K562 (cell line): ENCODE data around the gene RALY. TPM values are rescaled to one million over a fixed set of nuclear protein-coding genes. Genes with fewer than 3 reads are reported as not detected.
A peak's percentile ranks its signal among the peaks of the same experiment; 100 is the strongest.

Experiments used
- BCOR ChIP-seq: fragments of 450-650 bp; IDR thresholded peaks from 2 replicates; pipeline ENCODE4 v1.6.1; 2016
- BMI1 ChIP-seq: fragments of 150-350 bp; IDR thresholded peaks from 2 replicates; pipeline ENCODE4 v1.6.1; 2014; ENCODE audit warnings: low read length
- CBFB ChIP-seq: sonication (generic); formaldehyde crosslinking; IDR thresholded peaks from 2 replicates; pipeline ENCODE4 v1.4.0; 2020; ENCODE audit warnings: mild to moderate bottlenecking, missing genetic modification reagents
- CCNT2 ChIP-seq: IDR thresholded peaks from 2 replicates; pipeline ENCODE4 v1.6.1; 2011; ENCODE audit warnings: borderline replicate concordance, low read depth, mild to moderate bottlenecking, moderate library complexity, mixed read lengths, low read length; ENCODE audit not compliant: insufficient read length; ENCODE audit errors: extremely low read depth
- CHD2 ChIP-seq: IDR thresholded peaks from 2 replicates; pipeline ENCODE4 v1.6.1; 2011; ENCODE audit warnings: low read depth, low read length
- GATAD2B ChIP-seq: fragments of 450-650 bp; IDR thresholded peaks from 2 replicates; pipeline ENCODE4 v1.6.1; 2017; ENCODE audit warnings: mild to moderate bottlenecking, borderline replicate concordance
- HIVEP1 ChIP-seq: fragments of 250-450 bp; sonication (Bioruptor Pico); IDR thresholded peaks from 2 replicates; pipeline ENCODE4 v1.4.0; 2020; ENCODE audit warnings: mild to moderate bottlenecking
- KAT2B ChIP-seq: IDR thresholded peaks from one replicate; pipeline ENCODE4 v1.6.1; 2012; ENCODE audit warnings: low read depth, mild to moderate bottlenecking, control low read depth, inconsistent platforms, low read length, moderate library complexity
- PURB ChIP-seq: sonication (generic); formaldehyde crosslinking; IDR thresholded peaks from 2 replicates; pipeline ENCODE4 v1.9.0; 2021; ENCODE audit warnings: low read depth, mild to moderate bottlenecking, missing genetic modification reagents
- SMAD2 ChIP-seq: fragments of 150-350 bp; IDR thresholded peaks from 2 replicates; pipeline ENCODE4 v1.6.1; 2014; ENCODE audit warnings: low read depth, mild to moderate bottlenecking, low read length
- TBP ChIP-seq: optimal IDR thresholded peaks from 2 replicates; pipeline ENCODE3; 2011; ENCODE audit warnings: low read depth, low read length, improper control_type of control experiment
- TCFL5 ChIP-seq: fragments of 250-450 bp; sonication (Bioruptor Pico); conservative IDR thresholded peaks from 2 replicates; pipeline ENCODE4 v1.6.1; 2021; ENCODE audit warnings: mild to moderate bottlenecking, moderate library complexity, matching md5 sums
- ZSCAN29 ChIP-seq: fragments of 450-650 bp; IDR thresholded peaks from 2 replicates; pipeline ENCODE4 v1.6.1; 2017
- polyA plus RNA-seq, 8 experiments: library from polyadenylated mRNA; depleted of rRNA in 4 of 8; stranded (reverse) in 5 of 8; unstranded in 3 of 8; fragments of >200 nt; fragmentation: Nextera tagmentation in 2 of 8; fragmentation: Illumina TruSeq in 1 of 8; extraction: Ambion mirVana in 2 of 8; extraction: Trizol in 1 of 8; gene quantifications; 2 replicates each; pipeline versions ENCODE4 v1.2.1 to v1.2.3, GENCODE V29; 2011 to 2014; ENCODE audit warnings: inconsistent platforms in 1 of 8, missing spikeins in 1 of 8
- total RNA-seq, 7 experiments: library from RNA; depleted of rRNA in 6 of 7; stranded (reverse); fragments of >200 nt in 6 of 7; fragmentation: Illumina TruSeq in 2 of 7; extraction: Trizol in 2 of 7; gene quantifications; 2 replicates each; pipeline versions ENCODE4 v1.2.1 to v1.2.3, GENCODE V29; 2011 to 2021; ENCODE audit warnings: low replicate concordance in 1 of 7
- TF ChIP-seq, protein P1 (sequence below), 2 experiments: fragments of 150-350 bp in 1 of 2; IDR thresholded peaks; 2 replicates each; pipeline ENCODE4 v1.6.1; 2012 to 2016; ENCODE audit warnings: low read depth in 2 of 2, low read length in 2 of 2, mild to moderate bottlenecking in 1 of 2, moderate library complexity in 1 of 2
- TF ChIP-seq, protein P2 (sequence below): sonication (generic); formaldehyde crosslinking; IDR thresholded peaks from 2 replicates; pipeline ENCODE4 v1.8.0; 2022; ENCODE audit warnings: mild to moderate bottlenecking, missing genetic modification reagents
- TF ChIP-seq, protein P3 (sequence below): fragments of 250-450 bp; sonication (Bioruptor Pico); IDR thresholded peaks from 2 replicates; pipeline ENCODE4 v1.5.0; 2021; ENCODE audit warnings: mild to moderate bottlenecking, moderate library complexity
- TF ChIP-seq, protein P4 (sequence below): IDR thresholded peaks from 3 replicates; pipeline ENCODE4 v1.6.1; 2011; ENCODE audit warnings: borderline replicate concordance, mild to moderate bottlenecking; ENCODE audit not compliant: insufficient read length, insufficient read depth
- TF ChIP-seq, protein P5 (sequence below): fragments of 450-650 bp; IDR thresholded peaks from 2 replicates; pipeline ENCODE4 v1.6.1; 2017; ENCODE audit warnings: antibody characterized with exemption

Gene RALY
- total and polyA plus RNA-seq, 9 of the 15 experiments (the other 6 are each of a cell fraction or from before 2014, with no cell fraction given) = 0.80 to 207 (median 128) TPM

DNA sequence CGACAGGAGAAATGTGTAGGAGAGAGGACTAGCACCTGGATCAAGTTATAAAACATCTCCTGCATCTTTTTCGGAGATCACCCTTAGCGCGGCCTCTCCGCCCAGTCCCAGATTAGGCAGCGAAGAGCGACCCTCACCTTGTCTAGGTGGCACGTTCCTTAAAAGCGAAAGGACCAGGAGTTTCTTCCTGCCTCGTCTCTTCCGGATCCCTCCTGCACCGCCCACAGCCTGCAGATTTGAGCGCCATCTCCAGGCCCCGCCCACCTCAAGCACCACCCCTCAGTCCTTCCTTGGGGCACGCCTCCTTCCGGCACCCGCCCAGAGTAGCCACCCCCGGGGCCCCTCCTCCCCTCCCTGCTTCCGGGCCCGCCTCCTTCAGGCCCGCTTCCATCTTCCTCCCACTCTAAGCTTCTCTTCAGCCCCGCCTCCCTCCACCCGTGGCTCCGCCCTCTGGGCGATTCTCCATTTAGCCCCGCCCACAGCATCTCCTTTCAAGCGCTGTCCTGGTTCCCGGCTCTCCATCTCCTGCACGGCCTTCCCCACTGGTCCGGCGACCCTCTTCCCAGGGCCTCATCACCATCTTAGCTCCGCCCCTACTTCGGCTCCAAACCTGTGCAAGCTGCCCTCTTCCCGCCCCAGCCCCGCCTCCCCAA, 662 bp upstream of the RALY start (continued):
- TF ChIP-seq, protein P1, sequence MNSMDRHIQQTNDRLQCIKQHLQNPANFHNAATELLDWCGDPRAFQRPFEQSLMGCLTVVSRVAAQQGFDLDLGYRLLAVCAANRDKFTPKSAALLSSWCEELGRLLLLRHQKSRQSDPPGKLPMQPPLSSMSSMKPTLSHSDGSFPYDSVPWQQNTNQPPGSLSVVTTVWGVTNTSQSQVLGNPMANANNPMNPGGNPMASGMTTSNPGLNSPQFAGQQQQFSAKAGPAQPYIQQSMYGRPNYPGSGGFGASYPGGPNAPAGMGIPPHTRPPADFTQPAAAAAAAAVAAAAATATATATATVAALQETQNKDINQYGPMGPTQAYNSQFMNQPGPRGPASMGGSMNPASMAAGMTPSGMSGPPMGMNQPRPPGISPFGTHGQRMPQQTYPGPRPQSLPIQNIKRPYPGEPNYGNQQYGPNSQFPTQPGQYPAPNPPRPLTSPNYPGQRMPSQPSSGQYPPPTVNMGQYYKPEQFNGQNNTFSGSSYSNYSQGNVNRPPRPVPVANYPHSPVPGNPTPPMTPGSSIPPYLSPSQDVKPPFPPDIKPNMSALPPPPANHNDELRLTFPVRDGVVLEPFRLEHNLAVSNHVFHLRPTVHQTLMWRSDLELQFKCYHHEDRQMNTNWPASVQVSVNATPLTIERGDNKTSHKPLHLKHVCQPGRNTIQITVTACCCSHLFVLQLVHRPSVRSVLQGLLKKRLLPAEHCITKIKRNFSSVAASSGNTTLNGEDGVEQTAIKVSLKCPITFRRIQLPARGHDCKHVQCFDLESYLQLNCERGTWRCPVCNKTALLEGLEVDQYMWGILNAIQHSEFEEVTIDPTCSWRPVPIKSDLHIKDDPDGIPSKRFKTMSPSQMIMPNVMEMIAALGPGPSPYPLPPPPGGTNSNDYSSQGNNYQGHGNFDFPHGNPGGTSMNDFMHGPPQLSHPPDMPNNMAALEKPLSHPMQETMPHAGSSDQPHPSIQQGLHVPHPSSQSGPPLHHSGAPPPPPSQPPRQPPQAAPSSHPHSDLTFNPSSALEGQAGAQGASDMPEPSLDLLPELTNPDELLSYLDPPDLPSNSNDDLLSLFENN (IDR thresholded peaks at IDR 0.05; ENCODE audit: low read depth in 2 of 2, low read length in 2 of 2) = no peak
- TF ChIP-seq, protein P2, sequence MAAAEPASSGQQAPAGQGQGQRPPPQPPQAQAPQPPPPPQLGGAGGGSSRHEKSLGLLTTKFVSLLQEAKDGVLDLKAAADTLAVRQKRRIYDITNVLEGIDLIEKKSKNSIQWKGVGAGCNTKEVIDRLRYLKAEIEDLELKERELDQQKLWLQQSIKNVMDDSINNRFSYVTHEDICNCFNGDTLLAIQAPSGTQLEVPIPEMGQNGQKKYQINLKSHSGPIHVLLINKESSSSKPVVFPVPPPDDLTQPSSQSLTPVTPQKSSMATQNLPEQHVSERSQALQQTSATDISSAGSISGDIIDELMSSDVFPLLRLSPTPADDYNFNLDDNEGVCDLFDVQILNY (CRISPR knock-in tag) = no peak
- TF ChIP-seq GATAD2B (no peak), BCOR (no peak), ZSCAN29 (no peak), KAT2B (no peak), TCFL5 (no peak), BMI1 (no peak), HIVEP1 (CRISPR knock-in tag) (no peak), CHD2 (no peak), CBFB (CRISPR knock-in tag) (no peak), TBP (peak; percentile 86), PURB (CRISPR knock-in tag) (no peak), SMAD2 (no peak), CCNT2 (peak; percentile 51)
- TF ChIP-seq, protein P3, sequence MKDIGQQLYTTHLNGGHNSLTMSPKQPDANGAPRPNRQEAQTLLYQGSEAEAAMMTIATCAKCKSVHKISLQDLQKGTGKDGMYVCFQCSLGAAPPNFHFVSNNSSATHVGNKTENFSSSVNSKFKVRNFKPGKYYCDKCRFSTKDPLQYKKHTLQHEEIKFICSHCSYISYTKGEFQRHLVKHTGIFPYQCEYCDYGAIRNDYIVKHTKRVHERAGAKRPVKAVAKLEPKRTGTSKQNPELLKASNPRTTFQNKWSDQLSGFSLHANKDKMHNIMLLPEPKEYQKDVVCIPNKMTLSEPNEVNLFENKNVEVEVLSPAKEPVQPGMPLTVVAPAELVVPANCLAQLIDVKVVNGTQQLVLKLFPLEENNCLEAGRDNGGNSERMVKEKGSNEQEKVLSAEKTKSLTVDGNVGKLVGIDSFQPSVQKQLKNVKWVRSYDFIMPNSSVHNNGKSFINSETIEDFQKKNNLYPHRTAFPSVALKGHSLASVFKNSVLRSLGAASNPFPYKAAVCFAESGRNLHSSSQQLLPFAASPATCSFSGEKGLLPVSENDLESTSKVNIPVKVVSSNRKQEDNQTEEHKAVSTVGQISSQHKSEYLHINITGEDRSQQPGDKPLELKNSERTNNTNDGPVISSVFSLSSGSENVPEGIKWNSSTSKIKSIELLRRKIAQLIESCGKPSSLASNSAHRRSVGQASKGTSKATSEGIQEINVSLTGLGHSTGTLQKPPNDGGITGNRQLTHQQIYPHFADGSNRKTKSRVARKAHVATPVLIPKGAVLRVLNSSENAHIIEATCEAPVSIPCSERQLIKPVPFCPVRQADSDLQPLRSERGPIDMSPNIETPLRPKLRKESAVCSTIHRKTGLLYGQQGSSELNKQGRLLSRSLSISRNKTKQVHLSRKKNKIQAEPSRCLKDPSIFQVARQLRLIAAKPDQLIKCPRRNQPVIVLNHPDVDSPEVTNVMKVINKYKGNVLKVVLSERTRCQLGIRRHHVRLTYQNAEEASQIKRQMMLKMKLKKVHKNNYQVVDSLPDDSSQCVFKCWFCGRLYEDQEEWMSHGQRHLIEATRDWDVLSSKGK (CRISPR knock-in tag) = no peak
- TF ChIP-seq, protein P4, sequence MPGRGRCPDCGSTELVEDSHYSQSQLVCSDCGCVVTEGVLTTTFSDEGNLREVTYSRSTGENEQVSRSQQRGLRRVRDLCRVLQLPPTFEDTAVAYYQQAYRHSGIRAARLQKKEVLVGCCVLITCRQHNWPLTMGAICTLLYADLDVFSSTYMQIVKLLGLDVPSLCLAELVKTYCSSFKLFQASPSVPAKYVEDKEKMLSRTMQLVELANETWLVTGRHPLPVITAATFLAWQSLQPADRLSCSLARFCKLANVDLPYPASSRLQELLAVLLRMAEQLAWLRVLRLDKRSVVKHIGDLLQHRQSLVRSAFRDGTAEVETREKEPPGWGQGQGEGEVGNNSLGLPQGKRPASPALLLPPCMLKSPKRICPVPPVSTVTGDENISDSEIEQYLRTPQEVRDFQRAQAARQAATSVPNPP = no peak
- TF ChIP-seq, protein P5, sequence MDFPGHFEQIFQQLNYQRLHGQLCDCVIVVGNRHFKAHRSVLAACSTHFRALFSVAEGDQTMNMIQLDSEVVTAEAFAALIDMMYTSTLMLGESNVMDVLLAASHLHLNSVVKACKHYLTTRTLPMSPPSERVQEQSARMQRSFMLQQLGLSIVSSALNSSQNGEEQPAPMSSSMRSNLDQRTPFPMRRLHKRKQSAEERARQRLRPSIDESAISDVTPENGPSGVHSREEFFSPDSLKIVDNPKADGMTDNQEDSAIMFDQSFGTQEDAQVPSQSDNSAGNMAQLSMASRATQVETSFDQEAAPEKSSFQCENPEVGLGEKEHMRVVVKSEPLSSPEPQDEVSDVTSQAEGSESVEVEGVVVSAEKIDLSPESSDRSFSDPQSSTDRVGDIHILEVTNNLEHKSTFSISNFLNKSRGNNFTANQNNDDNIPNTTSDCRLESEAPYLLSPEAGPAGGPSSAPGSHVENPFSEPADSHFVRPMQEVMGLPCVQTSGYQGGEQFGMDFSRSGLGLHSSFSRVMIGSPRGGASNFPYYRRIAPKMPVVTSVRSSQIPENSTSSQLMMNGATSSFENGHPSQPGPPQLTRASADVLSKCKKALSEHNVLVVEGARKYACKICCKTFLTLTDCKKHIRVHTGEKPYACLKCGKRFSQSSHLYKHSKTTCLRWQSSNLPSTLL = no peak
